Hematopoietic multipotent progenitor cell treated with erythropoietin and hydrocortisone succinate and interleukin-3 and kit ligand, for 6 days (in vitro differentiated cells): ENCODE results near the gene NINJ1.
A peak's percentile ranks its signal among the peaks of the same experiment; 100 is the strongest.

Experiments used
- DNase-seq: peaks from one replicate; pipeline ENCODE4 v3.0.0-alpha.2; 2015

NINJ1 gene

DNA sequence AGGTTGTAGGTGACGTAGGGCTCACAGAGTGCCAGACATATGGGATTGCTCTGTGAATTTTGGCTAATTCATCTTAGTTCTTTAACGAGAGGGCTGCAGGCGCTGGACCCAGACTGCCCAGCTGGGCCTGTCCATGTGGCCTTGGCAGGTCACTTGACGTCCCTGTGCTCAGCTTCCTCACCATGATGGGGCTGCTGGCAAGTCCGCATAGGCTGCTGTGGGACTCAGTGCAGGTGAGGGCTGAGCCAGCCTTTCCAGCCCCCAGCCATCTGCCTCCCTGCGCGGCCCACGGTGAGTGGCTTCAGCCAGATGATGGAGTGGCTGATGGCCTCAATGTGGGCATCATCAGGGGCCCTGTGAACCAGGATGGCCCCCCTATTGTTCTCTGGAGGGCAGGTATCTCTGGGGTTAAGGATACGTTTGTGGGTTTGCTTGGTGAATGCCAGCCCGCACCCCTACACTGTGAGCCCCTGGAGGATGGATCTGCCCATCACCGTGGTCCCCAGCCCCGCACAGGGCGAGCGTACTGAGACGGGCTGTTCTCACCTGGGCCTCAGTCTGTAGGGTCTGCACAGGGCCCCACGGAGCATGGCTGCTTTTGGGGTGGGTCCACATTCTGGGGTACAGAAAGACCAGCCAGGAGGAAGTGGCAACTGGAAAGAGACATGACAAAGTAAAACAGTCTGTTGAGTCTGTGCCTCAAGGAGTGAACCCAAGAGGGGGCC lies 34.3 kb downstream of the NINJ1 start:
- DNase-seq: no peak

DNA sequence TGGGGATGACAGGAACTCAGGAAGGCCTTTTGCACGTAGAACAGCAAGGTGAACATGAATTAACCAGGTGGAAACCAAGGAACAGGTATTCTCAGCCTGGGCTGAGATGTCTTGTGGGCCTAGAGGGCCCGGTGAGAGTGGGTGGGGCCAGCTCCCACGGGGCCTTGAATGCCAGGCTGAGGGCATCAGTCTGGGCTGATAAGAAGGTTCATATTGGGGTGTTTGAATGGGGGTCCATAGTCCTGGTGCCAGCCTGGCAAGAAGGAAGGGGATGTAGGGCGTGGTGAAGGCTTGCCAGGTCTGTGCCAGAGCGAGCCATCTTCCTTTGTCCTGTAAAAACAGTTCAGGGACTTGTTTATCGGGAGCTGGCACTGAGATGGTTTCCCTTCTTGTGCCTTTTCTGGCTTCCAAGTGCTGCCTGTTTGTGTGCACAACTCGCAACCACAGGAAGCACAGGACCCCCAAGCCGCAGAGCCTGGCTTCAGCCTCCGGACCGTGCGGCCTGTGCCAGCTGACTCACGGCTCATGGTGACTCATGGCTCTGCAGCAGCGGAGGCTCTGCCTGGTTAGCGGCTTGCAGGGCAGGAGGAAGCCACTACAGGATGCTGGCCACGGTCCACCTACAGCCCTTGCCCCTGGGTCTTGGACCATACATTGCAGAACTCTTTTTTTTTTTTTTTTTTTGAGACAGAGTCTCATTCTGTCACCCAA lies 35.7 kb downstream of the NINJ1 start:
- DNase-seq: peak; percentile 92

GRCh38 chr9:93097511-93098201 lies 36.4 kb downstream of the NINJ1 start:
- no peak for DNase-seq

GRCh38 chr9:93096811-93097382 lies 37.2 kb downstream of the NINJ1 start:
- DNase-seq: no peak

DNA sequence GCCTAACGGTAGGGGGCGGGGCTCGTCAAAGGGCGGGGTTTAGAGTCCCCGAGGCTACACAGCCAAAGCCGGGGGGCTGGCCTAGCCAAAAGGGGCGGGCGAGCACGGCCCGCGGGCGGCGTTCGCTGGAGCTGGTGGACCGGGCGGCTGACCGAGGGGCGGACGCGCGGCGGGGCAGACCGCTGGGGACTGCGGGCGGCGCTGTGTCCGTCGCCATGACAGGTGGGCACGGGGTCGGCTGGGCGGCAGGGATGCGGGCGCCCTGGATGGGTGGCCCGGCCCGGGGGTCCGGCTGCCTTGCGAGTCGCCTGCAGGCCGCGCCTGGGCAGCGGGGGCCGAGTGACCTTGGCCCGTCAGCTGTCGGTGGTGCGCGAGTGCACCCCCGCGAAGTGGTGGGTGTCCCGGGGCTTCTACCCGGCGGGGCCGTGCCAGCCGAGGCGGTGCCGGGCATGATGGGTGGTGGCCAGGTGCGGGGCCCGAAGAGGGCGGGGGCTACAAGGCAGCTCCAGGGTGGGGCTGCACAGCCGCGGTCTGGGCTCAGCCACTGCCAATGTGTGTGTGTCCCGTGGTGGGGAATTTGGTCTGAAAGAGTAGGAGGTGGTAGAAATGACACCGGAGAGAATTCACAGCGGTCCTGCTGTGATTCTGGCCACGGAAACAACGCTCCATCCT lies 37.8 kb downstream of the NINJ1 start, which contains the start of gene CARD19:
Gene CARD19, plus strand, starts transcription at position 87 of the 672 bp plus-strand sequence. Its CDS starts 129 bp downstream, at position 216.
- peak; percentile 72 for DNase-seq

- peak; percentile 99 for DNase-seq
Measured at GRCh38 chr9:93095205-93096130, 38.6 kb downstream of the NINJ1 start.

DNA sequence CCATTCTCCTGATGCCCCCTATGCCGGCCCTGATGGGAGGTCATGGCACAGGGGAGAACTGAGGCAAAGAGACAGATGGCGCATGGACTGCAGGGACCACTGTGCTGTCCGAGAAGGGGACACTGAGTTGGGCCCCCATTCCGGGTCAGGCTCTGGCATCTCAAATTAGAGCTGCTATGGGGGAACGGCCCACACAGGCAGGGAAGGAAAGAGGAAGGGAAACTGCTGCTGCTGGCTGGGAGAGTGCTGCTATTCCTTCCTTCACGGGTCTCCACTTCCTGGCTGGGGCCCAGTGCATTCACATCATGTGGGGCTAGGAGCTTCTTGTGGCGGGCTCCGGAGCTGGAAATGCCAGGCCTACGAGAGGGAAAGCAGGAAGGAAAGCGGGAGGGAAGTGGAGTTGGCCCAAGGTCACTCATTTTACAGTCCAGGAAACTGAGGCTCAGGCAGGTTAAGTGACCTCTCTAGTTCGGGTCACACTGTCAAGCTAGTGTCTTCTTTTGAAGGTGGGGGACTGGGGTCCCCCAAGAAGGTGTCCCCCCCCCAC lies 39.3 kb downstream of the NINJ1 start:
- DNase-seq: no peak

DNA sequence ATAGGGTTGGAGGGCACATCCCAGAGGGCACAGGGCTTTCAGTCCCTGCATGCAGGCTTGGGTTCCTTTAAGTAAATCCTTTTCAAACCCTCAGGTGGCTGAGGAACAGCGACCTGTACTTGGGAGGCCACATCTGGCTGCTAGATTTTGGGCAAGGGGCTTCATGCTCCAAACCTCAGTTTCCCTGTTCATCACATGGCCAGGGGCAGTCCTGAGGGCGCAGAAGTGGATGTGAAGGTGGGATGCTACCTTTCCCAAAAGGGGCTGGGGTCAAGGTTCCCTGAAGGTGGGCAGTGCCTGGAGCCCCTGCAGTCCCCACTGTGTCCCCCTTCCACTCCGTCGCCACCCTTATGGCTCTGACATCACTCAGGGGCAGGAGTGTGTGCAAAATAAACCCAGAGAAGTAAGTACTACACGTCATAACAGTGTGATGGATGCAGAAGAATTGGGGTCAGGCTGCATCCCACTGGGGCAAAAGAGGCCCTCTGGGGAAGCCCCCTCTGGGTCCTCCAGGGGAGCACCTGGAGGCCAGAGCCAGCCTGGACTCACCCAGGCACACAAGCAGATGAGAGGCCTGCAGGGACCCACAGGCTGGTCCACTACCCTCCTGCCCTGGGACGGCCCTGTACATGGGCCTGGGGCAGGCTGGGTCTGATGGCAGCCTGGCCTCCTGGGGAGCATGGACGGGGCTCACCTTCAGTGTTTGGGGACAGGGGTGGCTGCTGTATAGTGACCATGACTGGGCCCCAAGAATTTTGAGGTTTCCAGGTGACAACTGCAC lies 40.0 kb downstream of the NINJ1 start:
- DNase-seq: no peak

DNA sequence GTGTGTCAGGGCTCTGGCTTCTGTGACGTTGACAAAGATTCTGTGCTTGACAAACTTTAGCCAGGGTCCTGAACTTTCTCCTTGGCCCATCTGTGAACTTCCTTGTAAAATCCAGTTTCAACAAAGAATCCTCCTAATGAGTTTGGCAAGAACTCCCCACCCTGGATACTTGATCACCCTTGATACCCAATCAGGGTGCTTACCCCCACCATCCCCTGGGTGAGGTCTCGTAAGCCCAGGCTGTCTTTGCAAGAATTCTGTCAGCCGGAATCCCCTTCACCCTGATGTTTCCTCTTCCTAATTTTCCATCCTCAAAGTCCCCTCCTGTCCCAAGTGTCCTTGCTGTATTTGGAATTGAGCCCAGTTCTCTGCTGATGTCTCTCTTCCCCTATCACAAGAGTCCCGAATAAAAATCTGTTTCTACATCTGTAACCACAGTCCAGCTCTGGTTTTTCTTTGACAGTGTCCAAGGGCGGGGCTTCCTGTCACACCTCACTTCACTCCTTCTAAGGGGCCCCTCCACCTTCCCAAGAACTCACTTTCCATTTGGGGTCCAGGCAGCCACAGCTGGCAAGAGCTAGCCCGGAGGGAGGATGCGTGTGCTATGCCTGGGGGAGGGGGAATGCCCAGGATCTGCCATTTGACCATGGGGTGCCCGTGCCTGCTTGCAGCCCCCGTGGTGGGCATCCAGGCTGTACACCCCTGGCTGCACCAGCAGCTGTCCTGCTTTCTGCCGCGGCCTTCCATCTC lies 40.7 kb downstream of the NINJ1 start:
- peak; percentile 84 for DNase-seq

DNA sequence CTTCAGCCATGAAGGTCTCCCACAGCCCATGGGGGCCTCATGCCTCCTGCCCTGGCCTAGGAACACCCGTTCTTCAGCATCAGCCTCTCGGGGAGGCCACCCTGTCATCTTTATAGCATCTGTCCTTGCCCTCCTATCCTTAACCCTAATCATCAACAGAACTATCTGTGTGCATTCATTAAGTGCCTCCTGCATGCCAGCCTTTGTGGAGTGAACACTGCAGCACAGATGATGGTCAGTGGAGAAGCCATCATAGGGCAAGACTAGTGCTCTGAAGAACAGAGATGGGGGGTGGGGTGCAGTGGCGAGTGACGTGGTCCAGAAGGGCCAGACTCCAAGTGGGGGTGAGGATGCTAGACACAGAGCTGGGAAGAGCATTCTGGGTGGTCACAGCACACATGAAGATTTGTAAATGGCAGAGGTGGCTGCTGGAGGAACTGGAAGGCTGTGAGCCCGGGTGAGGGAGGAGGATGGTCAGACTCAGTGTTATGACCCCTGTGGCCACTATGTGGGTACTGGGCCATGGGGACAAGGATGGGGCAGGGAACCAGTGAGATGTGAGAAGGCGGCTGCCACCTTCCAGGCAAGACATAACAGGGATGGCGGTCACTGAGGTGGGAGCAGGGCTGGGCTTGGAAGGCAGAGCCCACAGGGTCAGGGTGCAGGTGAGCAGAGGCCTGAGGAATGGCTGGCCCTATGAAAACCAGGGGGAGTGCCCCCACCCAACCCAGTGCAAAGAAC lies 41.6 kb downstream of the NINJ1 start:
- DNase-seq: no peak

- no peak for DNase-seq
Measured at GRCh38 chr9:93091453-93092081, 42.5 kb downstream of the NINJ1 start.

DNA sequence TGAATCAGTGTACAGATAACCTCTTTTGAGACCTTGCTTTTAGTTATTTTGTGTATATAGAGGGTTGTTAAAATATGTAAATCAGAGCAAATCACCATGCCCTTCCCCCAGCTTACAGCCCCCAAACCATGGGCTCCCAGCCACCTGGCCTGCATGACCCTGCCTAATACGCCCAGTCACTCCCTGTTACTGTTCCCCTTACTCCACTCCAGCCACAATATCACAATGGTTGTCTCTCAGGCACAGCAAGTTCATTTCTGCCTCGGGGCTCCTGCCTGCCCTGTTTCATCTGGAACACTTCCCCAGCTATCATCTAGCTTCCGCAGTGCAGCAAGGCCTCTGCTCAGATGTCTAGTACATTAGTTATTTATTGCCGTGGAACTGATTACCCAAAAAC lies 43.0 kb downstream of the NINJ1 start:
- DNase-seq: no peak

DNA sequence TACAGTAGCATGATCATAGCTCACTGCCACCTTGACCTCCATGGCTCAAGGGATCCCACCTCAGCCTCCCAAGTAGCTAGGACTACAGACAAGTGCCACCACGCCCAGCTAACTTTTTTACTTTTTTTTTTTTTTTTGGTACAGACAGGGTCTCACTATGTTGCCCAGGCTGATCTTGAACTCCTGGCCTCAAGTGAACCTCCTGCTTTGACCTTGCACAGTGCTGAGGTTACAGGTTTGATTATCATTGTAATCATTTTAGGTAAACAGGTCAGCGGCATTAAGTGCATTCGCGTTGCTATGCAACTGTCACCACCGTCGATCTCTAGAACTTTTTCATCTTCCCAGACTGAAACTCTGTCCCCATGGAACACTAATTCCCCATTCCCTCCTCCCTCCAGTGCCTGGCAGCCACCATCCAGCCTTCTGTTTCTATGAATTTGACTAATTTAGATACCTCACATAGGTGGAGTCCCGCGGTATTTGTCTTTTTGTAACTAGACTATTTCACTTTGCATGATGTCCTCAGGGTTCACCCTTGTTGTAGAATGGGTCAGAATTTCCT lies 43.9 kb downstream of the NINJ1 start:
- DNase-seq: no peak

GRCh38 chr9:93089481-93089991 lies 44.5 kb downstream of the NINJ1 start:
- no peak for DNase-seq

DNA sequence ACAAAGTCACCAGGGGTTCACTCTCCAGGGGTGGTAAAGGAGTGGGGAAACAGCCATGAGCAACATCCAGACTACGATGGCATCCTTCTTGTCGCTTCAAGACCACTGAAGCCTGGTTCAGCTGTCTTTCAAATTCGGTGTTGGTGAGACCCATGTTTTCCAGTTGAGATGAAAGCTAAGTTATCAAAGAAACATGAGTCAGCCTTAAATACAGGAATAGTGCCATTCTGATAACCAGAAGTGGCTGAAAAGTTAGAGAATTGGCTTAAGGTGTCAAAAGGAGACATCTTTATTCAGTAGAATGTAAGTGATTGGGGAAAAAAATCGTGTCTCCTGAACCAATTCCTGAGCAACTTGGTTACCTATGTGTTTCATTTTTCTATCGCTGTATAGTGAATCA lies 45.0 kb downstream of the NINJ1 start:
- no peak for DNase-seq

DNA sequence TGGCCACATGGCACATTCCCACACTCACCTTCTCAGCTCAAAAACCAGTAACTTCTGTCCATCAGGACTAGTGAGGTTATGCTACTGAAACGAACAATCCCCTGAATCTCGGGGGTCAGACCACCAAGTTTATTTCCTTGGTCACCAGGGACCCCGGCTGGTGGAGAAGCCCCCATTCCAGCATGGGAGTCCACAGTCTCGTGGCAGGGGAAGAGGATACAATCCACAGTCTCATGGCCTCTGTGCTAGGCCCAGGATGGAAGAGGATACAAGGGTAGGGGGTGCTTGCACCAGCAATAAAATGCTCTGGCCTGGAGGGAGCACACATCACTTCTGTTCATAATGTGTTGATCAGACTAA lies 45.4 kb downstream of the NINJ1 start:
- no peak for DNase-seq

- DNase-seq: no peak
Measured at GRCh38 chr9:93087971-93088655, 45.9 kb downstream of the NINJ1 start.
